ENCODE measurements around the gene ACTC1.

GRCh38 chr15:34804113-34804512 lies 8.8 kb upstream of the ACTC1 start:
- TF ChIP-seq FOXA1 (IDR thresholded peaks at IDR 0.05): no peak
- no peak for TF ChIP-seq HDGF (IDR thresholded peaks at IDR 0.05; ENCODE audit: borderline replicate concordance)
- TF ChIP-seq TARDBP (IDR thresholded peaks at IDR 0.05): no peak
- no peak for TF ChIP-seq SP1 (IDR thresholded peaks at IDR 0.05)
- TF ChIP-seq SUZ12 (IDR thresholded peaks at IDR 0.05): no peak
- TF ChIP-seq NFRKB (IDR thresholded peaks at IDR 0.05): no peak
- TF ChIP-seq ELF4 (IDR thresholded peaks at IDR 0.05): no peak
